GM12864 (cell line): ENCODE results near the gene TCF21.

Experiments used
- DNase-seq: peaks from one replicate; pipeline ENCODE4 v3.0.0-alpha.2; 2011; ENCODE audit warnings: low read depth
- H3K4me3 ChIP-seq: 2 replicates; pipeline ENCODE4 v1.5.1; 2011; ENCODE audit warnings: mild to moderate bottlenecking, low read depth, low read length, control low read depth
- TF ChIP-seq, protein P1 (sequence below): IDR thresholded peaks from 2 replicates; pipeline ENCODE4 v1.5.1; 2011; ENCODE audit warnings: low read depth, mild to moderate bottlenecking, moderate library complexity, low read length, control low read depth, inconsistent platforms; ENCODE audit errors: missing control alignments

The TCF21 gene

DNA sequence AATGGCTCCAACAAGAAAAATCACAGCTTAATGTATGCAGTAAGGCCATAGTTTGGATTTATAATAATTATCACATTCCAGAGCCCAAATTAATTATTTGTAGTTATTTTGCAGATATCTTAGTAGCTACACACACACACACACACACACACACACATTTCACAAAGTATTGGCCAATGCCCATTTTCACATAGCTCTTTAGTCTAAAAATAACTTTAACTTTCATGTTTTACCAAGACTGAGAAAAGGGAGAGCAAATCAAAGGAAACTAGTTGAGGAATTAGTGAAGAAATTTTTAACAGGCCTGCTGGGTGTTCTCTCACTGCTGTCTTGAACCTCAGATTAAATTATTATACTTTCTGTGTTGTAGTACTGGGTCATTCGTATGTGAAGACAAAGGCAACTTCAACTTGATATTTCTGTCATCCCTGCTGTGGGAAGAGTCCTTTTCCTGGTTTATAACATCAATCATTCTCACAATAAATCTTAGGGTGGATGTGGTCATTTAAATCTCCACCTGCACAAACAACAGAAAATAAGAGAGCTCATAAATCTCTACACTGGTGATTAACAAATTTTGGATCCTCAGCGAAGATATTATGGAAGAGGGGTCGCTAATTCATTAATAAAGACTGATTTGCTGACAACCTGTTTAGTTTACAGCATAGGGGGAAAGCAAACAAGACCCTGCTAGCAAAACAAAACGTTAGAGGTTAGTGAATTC lies 1.6 kb upstream of the TCF21 start:
- H3K4me3 ChIP-seq, result no peak overlapping the region
- no peak for DNase-seq
- TF ChIP-seq, protein P1, sequence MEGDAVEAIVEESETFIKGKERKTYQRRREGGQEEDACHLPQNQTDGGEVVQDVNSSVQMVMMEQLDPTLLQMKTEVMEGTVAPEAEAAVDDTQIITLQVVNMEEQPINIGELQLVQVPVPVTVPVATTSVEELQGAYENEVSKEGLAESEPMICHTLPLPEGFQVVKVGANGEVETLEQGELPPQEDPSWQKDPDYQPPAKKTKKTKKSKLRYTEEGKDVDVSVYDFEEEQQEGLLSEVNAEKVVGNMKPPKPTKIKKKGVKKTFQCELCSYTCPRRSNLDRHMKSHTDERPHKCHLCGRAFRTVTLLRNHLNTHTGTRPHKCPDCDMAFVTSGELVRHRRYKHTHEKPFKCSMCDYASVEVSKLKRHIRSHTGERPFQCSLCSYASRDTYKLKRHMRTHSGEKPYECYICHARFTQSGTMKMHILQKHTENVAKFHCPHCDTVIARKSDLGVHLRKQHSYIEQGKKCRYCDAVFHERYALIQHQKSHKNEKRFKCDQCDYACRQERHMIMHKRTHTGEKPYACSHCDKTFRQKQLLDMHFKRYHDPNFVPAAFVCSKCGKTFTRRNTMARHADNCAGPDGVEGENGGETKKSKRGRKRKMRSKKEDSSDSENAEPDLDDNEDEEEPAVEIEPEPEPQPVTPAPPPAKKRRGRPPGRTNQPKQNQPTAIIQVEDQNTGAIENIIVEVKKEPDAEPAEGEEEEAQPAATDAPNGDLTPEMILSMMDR, result no peak

DNA sequence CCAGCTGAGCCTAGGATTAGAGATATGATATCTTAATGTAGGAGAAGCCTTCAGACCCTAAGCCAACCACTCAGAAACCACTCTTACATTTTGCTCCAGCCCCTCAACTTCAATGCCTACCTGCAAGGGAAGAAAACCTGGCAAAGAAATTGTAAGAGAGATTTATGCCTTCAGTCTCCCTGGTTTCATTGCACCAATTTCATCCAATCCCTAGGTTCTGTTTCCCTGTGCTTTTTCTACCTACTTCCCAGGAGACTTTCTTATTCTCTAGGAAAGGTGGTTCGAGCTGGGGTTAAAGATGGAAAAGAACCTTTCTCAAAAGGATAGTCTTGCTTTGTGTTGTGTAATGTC lies 1.1 kb upstream of the TCF21 start:
- TF ChIP-seq, protein P1, result no peak
- DNase-seq, result no peak
- no peak overlapping the region for H3K4me3 ChIP-seq

DNA sequence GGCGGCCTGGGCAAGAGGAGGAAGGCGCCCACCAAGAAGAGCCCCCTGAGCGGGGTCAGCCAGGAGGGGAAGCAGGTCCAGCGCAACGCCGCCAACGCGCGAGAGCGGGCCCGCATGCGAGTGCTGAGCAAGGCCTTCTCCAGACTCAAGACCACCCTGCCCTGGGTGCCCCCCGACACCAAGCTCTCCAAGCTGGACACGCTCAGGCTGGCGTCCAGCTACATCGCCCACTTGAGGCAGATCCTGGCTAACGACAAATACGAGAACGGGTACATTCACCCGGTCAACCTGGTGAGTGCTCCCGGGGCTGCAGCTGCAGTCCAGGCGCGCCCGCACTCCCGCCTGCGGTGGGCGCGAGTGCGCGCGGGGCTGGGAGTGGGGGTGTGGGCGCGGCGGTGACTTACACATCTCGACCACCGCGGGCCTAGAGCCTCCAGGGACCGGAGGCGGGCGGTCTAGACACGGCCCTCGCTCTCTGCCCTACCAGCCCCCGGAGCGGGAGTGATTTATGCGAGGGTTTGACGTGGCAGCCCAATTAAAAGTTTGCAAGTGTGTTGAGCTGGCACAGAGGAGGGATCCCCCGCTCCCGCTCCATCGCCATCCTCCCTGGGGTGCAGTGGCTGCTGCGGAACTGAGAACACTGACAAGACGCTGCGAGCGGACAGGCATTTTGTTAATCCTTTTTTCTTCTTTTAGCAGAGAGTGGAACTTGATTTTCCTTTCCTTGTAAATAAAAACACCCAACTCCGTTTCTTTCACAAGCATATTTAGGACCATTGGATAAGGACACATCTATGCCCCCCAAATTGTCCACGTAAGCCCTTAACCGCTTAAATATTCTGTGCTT lies 867 bp downstream of the TCF21 start:
- TF ChIP-seq, protein P1, result no peak
- DNase-seq, result no peak
- H3K4me3 ChIP-seq, result no peak overlapping the region

DNA sequence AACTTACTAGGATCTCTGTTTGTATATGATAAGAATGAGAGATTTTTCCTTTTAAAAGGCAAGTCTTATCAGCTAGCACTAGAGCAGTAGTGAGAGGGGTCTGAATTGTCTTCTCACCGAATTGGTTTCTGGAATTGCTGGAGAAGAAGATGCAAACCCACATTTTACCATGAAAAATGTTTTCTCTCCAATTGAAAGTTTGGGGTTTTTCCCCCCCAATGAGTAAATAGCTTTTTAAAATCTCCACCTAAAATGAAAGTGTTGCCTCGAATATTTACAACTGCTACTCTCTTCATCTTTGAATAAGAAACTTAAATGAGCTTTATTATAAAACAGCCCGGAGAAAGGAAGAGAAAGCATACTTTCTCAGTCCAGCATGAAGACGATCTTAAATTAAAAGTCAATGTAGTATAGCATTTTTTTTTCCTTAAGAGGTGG lies 1.8 kb downstream of the TCF21 start:
- peak overlapping the region; percentile 38; the same call in 1 of the 2 replicates for H3K4me3 ChIP-seq
- no peak for DNase-seq
- TF ChIP-seq, protein P1, result no peak

DNA sequence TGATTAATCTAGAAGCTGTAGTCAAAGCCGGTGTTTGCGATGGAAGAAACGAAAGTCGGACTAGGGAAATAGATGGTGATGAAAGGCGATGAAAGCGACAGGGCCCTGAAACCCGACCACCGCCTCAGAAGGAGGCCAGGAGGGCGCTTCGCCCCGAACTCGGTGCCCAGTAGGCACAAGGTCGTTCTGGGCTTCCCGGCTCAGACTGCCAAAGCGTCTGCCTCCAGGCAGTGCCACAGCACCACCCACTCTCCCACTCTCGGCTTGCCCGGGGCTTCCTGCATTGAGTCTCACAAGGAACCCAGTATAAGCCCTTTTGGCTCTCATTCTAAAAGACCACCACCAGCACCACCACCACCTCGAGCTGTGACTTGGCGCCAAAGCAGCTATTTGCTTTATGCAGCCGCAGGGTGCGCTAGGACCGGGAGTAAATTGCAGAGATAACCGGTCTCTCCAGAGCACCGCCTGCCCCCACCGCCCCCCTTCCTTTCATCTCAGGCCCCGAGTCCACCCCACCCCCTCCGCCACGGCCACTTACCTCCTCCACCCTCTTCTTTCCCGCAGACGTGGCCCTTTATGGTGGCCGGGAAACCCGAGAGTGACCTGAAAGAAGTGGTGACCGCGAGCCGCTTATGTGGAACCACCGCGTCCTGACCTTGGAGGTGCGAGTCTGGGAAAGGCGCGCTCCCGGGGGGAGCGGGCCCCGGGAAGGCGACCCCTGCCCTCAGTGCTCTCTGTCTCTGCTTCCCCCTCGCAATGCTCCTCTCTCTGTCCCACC lies 2.4 kb downstream of the TCF21 start:
- TF ChIP-seq, protein P1, result no peak
- no peak for DNase-seq
- H3K4me3 ChIP-seq, result peak overlapping the region; percentile 38

DNA sequence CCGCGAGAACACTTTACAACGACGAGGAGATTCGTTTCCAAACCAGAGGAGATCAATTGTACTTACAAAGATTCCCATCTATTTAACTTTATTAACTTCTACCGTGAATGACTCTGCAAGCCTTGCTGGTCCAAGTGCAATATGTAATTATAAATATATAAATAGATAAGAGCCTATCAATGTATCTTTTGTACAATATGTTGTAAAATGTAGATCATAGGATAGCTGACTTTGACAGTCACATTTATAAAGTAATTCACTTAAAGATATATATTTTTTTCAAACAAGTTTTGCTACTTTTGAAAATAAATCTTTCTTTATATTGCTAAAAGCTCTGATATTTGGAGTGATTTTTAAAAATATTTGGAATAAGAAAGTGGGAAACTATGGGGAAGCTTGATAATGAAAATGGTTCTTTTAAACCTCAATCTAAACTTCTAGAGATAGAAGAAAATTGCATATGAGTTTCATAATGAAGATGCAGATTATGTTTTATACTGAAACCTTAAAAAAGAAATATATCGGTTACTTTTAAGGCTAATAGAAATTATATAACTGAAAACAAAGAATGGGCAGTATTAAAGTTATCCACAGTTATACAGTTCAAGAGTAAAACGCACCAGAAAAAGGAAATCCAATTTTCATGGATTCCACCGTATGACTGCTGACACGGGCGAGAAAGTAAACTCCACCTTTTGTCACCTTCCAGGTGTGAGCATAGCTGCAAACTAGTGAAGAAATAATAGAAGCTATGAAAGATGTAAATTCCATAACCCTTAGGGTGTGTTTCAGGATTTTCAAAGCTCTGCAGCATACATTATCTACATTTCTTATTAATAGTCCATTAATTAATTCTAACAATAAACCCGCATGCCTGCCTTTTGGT lies 3.3 kb downstream of the TCF21 start:
- no peak for DNase-seq
- no peak overlapping the region for H3K4me3 ChIP-seq
- TF ChIP-seq, protein P1, result no peak
